Colon (tissue), 2 donors: Measurements from ENCODE around the gene CCL23.
"Not testable (repeated sequence)": the region's sequence is repeated elsewhere in the genome, so short reads cannot be mapped to it uniquely, and the experiment has no call there.

Experiments used
- FAIRE-seq: peaks from 2 replicates; lab custom pipeline; 2012; peaks lifted over from hg19 to GRCh38; lab: Jason Lieb, UNC
- donor health status: control.
- donor health status: control.

CCL23 gene

GRCh38 chr17:36002631-36003030, 15.1 kb downstream of the CCL23 start:
- FAIRE-seq, result no peak

- no peak for FAIRE-seq
Measured at GRCh38 chr17:36001862-36002603, 15.7 kb downstream of the CCL23 start.

- no peak for FAIRE-seq
Measured at GRCh38 chr17:36001110-36001771, 16.5 kb downstream of the CCL23 start, which contains the start of gene CCL15. Gene CCL15 (minus strand): TSS chr17:36001553. CDS start chr17:36001492, 61 bp downstream.

- FAIRE-seq, result no peak
Measured at GRCh38 chr17:36000732-36001109, 17.1 kb downstream of the CCL23 start.

GRCh38 chr17:35998756-35999155, 19.0 kb downstream of the CCL23 start:
- FAIRE-seq, result no peak

GRCh38 chr17:35998018-35998545, 19.7 kb downstream of the CCL23 start:
- FAIRE-seq, result no peak

- FAIRE-seq, result not testable (repeated sequence)
Measured at GRCh38 chr17:35995346-35995745, 22.4 kb downstream of the CCL23 start.

GRCh38 chr17:35991075-35991474, 26.7 kb downstream of the CCL23 start:
- no peak for FAIRE-seq

- FAIRE-seq, result no peak
Measured at GRCh38 chr17:35988164-35988563, 29.6 kb downstream of the CCL23 start.

- no peak for FAIRE-seq
Measured at GRCh38 chr17:35986643-35987042, 31.1 kb downstream of the CCL23 start, which contains the start of gene CCL14. Gene CCL14 (minus strand): TSS chr17:35986729. CDS start chr17:35986649, 80 bp downstream.

GRCh38 chr17:35984140-35984539, 33.6 kb downstream of the CCL23 start:
- FAIRE-seq, result no peak

- no peak for FAIRE-seq
Measured at GRCh38 chr17:35982409-35983191, 35.2 kb downstream of the CCL23 start.

GRCh38 chr17:35981908-35982330, 35.9 kb downstream of the CCL23 start:
- FAIRE-seq, result no peak

- no peak for FAIRE-seq
Measured at GRCh38 chr17:35981246-35981645, 36.5 kb downstream of the CCL23 start, which contains the start of gene CCL16. Gene CCL16 (minus strand): TSS chr17:35981497. CDS start chr17:35981420, 77 bp downstream.

GRCh38 chr17:35978346-35978745, 39.4 kb downstream of the CCL23 start:
- no peak for FAIRE-seq

GRCh38 chr17:35977509-35977908, 40.3 kb downstream of the CCL23 start:
- FAIRE-seq, result no peak

GRCh38 chr17:35973333-35974260, 44.2 kb downstream of the CCL23 start:
- no peak for FAIRE-seq

- FAIRE-seq, result no peak
Measured at GRCh38 chr17:35972945-35973332, 44.8 kb downstream of the CCL23 start.

GRCh38 chr17:35972535-35972934, 45.2 kb downstream of the CCL23 start:
- no peak for FAIRE-seq

GRCh38 chr17:35972066-35972465, 45.7 kb downstream of the CCL23 start:
- no peak for FAIRE-seq
